Mammary epithelial cell (primary cell): ENCODE data around the gene CYP4A22.

ENCODE experiments used
- EZH2 ChIP-seq: IDR thresholded peaks from 2 replicates; pipeline ENCODE4 v1.6.1; 2012; ENCODE audit warnings: low read length, inconsistent platforms, borderline replicate concordance
- TF ChIP-seq, protein P1 (sequence below), 2 donors: IDR thresholded peaks in 1 of 2; conservative IDR thresholded peaks in 1 of 2; 2 replicates each; pipeline ENCODE4 v1.5.1; 2011 to 2012; ENCODE audit warnings: inconsistent platforms in 2 of 2, low read length in 2 of 2, mild to moderate bottlenecking in 2 of 2, control low read depth in 1 of 2, low read depth in 1 of 2; ENCODE audit not compliant: insufficient read depth in 1 of 2; ENCODE audit errors: extremely low read depth in 1 of 2

DNA sequence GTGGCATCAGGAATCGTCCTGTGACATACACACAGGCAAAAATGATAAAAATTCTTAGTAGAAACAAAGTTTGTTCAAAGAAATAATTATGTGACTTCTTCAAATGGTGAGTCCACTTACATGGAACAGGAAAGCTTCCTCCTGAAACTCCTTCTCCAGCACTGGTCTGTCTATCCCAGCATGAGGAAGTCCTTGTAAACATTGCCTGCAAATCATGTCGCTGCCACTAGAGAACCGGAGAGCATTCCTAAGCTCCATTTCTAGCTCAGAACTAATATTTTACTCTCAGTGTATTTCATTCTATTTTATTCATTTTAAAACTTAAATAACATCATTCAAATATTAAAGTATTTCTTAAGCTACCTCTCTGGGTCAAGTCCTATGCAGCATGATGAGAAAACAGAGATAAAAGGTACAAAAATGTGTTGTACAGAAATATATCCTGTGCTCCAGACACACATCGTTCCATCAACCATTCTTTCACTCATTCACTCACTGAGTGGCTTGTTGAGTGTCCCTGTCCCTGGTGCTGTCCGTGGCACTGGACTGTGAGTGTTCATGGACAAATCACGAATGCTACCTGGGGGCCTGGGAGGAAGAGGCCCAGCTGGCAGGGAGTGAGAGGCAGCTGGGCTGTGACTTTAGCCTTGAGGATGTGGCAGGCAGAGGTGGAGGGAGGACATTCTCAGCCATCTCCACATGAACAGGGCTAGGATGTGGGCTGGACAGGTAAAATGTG lies 10.0 kb downstream of the CYP4A22 start:
- TF ChIP-seq, protein P1, sequence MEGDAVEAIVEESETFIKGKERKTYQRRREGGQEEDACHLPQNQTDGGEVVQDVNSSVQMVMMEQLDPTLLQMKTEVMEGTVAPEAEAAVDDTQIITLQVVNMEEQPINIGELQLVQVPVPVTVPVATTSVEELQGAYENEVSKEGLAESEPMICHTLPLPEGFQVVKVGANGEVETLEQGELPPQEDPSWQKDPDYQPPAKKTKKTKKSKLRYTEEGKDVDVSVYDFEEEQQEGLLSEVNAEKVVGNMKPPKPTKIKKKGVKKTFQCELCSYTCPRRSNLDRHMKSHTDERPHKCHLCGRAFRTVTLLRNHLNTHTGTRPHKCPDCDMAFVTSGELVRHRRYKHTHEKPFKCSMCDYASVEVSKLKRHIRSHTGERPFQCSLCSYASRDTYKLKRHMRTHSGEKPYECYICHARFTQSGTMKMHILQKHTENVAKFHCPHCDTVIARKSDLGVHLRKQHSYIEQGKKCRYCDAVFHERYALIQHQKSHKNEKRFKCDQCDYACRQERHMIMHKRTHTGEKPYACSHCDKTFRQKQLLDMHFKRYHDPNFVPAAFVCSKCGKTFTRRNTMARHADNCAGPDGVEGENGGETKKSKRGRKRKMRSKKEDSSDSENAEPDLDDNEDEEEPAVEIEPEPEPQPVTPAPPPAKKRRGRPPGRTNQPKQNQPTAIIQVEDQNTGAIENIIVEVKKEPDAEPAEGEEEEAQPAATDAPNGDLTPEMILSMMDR (conservative IDR thresholded peaks at IDR 0.05 in 1 of 2, IDR thresholded peaks at IDR 0.05 in 1 of 2; ENCODE audit: extremely low read depth in 1 of 2, insufficient read depth in 1 of 2, low read depth in 1 of 2, low read length in 2 of 2) = no peak
- TF ChIP-seq EZH2 = no peak
